Activated B cell treated with CpG ODN at 0.5 μM for 24 hours (primary cell): Measurements from ENCODE around the gene MGME1. TPM values are rescaled to one million over a fixed set of nuclear protein-coding genes. Genes with fewer than 3 reads are reported as not detected.
"Not testable (repeated sequence)": the region's sequence is repeated elsewhere in the genome, so short reads cannot be mapped to it uniquely, and the experiment has no call there.

Experiments
- ATAC-seq: fragments of 200-7000 bp; cut with Tn5 transposase; one replicate; pipeline ENCODE4 v1.10.0; 2021; ENCODE audit warnings: low read depth, mild to moderate bottlenecking, moderate library complexity
- CTCF ChIA-PET: fragments of 350-600 bp; sonication (Branson Sonifier 250); formaldehyde crosslinking; loops from one replicate; lab custom pipeline; 2021; ENCODE audit warnings: antibody characterized with exemption; lab: Charles Lee
- POLR2A ChIA-PET: fragments of 350-600 bp; sonication (Branson Sonifier 250); formaldehyde crosslinking; loops from one replicate; lab custom pipeline; 2021; ENCODE audit warnings: antibody characterized with exemption; lab: Charles Lee
- DNase-seq: peaks from one replicate; pipeline ENCODE4 v3.0.0; 2022
- H3K27ac Mint-ChIP-seq: one replicate; pipeline ENCODE4 v1.8.0; 2020; ENCODE audit warnings: mixed read lengths
- H3K27me3 Mint-ChIP-seq: one replicate; pipeline ENCODE4 v1.8.0; 2021; ENCODE audit warnings: mixed read lengths
- H3K36me3 Mint-ChIP-seq: one replicate; pipeline ENCODE4 v1.8.0; 2021; ENCODE audit warnings: low read depth, mixed read lengths
- H3K4me1 Mint-ChIP-seq: one replicate; pipeline ENCODE4 v1.8.0; 2021; ENCODE audit warnings: mixed read lengths
- H3K4me3 Mint-ChIP-seq: one replicate; pipeline ENCODE4 v1.8.0; 2020; ENCODE audit warnings: mild to moderate bottlenecking, mixed read lengths
- H3K9me3 Mint-ChIP-seq: one replicate; pipeline ENCODE4 v1.8.0; 2020; ENCODE audit warnings: mixed read lengths
- intact Hi-C: fragments of 100-400 bp; cut with micrococcal nuclease; formaldehyde crosslinking; loops from one replicate; pipeline ENCODE4 v1.15.1; 2024
- total RNA-seq: library from RNA; stranded (reverse); gene quantifications from 2 replicates; pipeline ENCODE4 v1.2.3, GENCODE V29; 2022
- TF ChIP-seq, protein P1 (sequence below): fragments of 200-600 bp; IDR thresholded peaks from one replicate; pipeline ENCODE4 v1.8.0; 2022; ENCODE audit warnings: antibody characterized with exemption, mild to moderate bottlenecking

MGME1 gene
- total RNA-seq, 1 donor from 2014 or later, result 19.0 TPM

DNA sequence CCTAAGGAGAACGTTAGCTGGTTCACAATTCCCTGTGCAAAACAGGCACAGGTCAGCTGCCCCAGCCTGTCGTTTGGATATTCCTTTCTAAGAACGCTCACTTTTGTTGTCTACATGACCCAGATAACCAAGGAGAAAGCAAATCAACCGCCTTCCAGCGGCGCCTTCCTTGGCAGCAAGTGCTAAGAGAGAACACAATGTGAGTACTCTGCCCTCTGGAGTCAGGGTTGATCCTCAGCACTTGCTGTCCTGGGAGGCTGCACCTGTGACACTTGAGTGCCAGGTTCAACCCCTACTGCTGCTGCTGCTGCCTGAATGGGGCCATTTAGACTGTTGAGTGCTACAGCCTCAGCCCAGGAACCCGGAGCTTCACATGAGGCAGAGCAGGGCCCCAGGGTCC lies 52.1 kb downstream of the MGME1 start:
- intact Hi-C loops, result no loop called here
- Mint-ChIP-seq H3K4me1 (peaks cover 3% of the 10 kb centered on the region), H3K36me3 (no peaks in the 10 kb centered on the region), H3K27ac (no peak overlapping the region), H3K27me3 (peaks cover 5% of the 10 kb centered on the region), H3K4me3 (no peak overlapping the region), H3K9me3 (no peaks in the 10 kb centered on the region)
- ATAC-seq, result no peak
- no peak for DNase-seq
- ChIA-PET POLR2A (no interaction called here), CTCF (interaction anchor here (0.8 to 1.3 kb wide), 2 partner anchors 21 to 516 kb away, joined by 3 read pairs; no protein-coding TSS in a partner anchor)
- TF ChIP-seq, protein P1, sequence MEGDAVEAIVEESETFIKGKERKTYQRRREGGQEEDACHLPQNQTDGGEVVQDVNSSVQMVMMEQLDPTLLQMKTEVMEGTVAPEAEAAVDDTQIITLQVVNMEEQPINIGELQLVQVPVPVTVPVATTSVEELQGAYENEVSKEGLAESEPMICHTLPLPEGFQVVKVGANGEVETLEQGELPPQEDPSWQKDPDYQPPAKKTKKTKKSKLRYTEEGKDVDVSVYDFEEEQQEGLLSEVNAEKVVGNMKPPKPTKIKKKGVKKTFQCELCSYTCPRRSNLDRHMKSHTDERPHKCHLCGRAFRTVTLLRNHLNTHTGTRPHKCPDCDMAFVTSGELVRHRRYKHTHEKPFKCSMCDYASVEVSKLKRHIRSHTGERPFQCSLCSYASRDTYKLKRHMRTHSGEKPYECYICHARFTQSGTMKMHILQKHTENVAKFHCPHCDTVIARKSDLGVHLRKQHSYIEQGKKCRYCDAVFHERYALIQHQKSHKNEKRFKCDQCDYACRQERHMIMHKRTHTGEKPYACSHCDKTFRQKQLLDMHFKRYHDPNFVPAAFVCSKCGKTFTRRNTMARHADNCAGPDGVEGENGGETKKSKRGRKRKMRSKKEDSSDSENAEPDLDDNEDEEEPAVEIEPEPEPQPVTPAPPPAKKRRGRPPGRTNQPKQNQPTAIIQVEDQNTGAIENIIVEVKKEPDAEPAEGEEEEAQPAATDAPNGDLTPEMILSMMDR, result no peak

DNA sequence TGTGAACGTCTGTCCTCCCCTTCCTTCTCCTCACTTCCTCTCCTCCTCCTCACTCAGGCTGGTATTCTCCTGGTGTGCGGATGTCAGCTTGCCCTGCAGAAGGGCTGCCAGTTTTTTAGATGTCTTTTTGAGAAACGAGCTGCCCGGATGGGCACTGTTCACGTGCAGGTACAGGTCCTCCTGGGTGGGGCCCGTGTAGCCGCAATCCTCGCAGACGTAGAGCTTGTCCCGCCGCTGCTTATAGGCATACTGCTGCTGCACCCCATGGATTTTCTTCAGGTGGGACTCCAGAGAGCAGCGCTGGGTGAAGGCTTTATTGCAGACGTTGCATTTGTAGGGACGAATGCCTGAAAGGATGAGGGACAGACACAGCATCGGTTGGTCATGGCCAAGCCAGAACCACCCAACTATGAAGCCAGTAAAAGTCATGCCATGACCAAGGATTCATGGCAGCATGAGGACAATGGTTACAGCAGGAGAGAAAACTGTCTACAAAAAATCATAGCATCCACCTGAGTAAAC lies 55.8 kb downstream of the MGME1 start:
- H3K4me3 Mint-ChIP-seq, result no peak overlapping the region
- peaks cover 10% of the 10 kb centered on the region for H3K27me3 Mint-ChIP-seq
- ATAC-seq (no peak), DNase-seq (no peak)
- TF ChIP-seq, protein P1, result no peak
- H3K4me1 Mint-ChIP-seq, result no peaks in the 10 kb centered on the region
- intact Hi-C loops, result no loop called here
- POLR2A ChIA-PET, result no interaction called here
- no peak overlapping the region for H3K27ac Mint-ChIP-seq
- H3K36me3 Mint-ChIP-seq, result no peaks in the 10 kb centered on the region
- CTCF ChIA-PET, result no interaction called here
- H3K9me3 Mint-ChIP-seq, result no peaks in the 10 kb centered on the region

DNA sequence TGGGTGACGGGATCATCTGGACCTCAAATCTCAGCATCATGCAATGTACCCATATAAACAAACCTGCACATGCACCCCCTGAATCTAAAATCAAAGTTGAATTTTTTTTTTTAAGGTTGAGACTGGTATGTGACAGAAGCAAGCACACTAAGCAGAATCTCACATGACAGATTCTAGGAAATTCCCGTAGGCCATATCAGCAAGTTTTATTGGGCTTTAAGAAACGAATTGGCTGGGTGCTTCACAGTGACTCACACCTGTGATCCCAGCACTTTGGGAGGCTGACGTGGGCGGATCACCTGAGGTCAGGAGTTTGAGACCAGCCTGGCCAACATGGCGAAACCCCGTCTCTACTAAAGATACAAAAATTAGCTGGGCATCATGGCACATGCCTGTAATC lies 58.2 kb downstream of the MGME1 start:
- H3K4me3 Mint-ChIP-seq, H3K36me3 Mint-ChIP-seq, POLR2A ChIA-PET, H3K9me3 Mint-ChIP-seq, CTCF ChIA-PET, ATAC-seq, intact Hi-C loops, DNase-seq, H3K4me1 Mint-ChIP-seq, H3K27ac Mint-ChIP-seq: not testable (repeated sequence)
- peaks cover 10% of the 10 kb centered on the region for H3K27me3 Mint-ChIP-seq

DNA sequence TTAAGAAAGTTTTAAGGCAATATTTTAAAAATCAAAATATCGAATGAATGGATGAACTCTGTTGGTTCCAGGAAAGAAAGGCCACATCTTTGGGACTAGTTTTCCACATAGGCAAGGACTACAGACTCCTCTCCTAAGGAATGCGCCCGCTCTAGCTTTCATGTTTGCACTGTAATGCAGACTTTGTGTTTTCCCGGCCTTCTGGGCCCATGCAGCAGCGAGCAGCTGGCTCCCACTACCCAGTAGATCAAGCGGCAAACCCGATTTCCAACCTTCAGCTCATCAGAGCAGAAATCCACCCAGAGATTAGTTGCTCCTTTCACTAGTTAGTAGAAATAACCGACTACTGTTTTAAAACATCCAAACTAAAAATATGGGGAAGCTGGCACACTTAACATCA lies 61.2 kb downstream of the MGME1 start:
- no peak for ATAC-seq
- ChIA-PET POLR2A (no interaction called here), CTCF (no interaction called here)
- TF ChIP-seq, protein P1, result no peak
- Mint-ChIP-seq H3K4me3 (no peak overlapping the region), H3K9me3 (no peaks in the 10 kb centered on the region), H3K36me3 (no peaks in the 10 kb centered on the region), H3K4me1 (no peaks in the 10 kb centered on the region), H3K27me3 (peaks cover 6% of the 10 kb centered on the region), H3K27ac (no peak overlapping the region)
- intact Hi-C loops, result no loop called here
- DNase-seq, result no peak

DNA sequence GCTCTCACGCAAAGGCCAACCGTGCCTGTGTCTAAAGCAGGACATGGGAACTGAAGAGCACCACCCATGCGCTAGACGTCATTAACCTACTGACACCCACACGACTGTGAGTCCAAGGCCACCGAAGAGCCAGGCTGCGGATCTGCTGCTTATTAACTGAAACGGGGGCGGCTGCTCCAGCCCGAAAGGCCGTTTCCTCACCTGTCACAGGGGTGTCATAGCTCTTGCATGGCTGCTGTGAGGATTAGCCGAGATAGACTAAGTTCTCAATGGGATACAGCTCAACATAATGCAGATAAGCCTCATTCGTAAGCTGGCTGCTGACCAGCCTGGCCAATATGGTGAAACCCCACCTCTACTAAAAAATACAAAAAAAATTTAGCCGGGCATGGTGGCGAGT lies 62.2 kb downstream of the MGME1 start:
- H3K9me3 Mint-ChIP-seq, result no peaks in the 10 kb centered on the region
- ChIA-PET CTCF (no interaction called here), POLR2A (interaction anchor here (0.6 kb wide), 1 partner anchor 492 kb away, joined by 4 read pairs; no protein-coding TSS in a partner anchor)
- H3K27ac Mint-ChIP-seq, result no peak overlapping the region
- intact Hi-C loops, result no loop called here
- no peak overlapping the region for H3K4me3 Mint-ChIP-seq
- ATAC-seq (no peak), DNase-seq (no peak)
- peaks cover 4% of the 10 kb centered on the region for H3K27me3 Mint-ChIP-seq
- H3K36me3 Mint-ChIP-seq, result no peaks in the 10 kb centered on the region
- TF ChIP-seq, protein P1, result no peak
- no peaks in the 10 kb centered on the region for H3K4me1 Mint-ChIP-seq
